ENCODE measurements around the gene RXFP1.

RXFP1 gene

DNA sequence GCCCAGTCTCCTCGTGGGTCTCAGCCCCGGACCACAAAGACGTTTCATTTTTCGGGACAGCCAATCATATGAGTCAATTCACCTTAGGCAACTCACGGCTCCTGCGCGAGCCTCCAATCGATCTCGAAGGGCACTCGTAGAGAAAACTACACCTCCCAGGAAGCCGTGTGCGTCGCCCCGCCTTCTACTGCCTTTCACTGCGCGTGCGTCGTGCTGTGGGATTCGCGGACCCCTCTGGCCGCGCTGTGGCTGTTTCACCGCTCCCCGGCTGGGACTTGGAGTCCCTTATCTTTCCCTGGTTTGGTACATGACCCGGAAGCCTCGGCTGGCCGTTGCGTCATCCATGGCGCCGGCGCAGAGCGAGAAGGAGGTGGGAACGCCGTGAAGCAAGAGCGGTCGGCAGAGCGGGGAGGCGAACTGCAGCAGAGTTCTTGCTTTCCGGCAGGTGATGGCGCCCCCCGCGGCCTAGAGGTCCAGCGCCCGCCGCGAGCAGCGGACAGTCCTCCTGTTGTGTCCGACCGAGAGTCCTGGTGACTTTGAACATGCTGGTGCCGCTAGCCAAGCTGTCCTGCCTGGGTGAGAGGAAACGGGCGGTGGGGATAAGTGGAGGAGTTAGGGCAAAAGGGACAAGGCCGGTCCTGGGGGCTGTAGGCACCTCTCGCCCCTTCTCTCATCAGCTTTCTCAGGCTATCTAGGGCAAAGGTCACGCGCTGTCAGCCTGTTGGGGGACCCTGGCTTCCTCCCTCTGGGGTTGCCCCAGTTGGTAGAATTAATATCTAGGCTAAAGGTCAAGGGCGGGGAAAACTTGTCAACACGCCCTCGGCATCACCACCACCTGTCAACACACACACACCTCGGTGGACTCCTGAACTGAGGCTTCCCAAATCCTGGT lies 150.5 kb downstream of the RXFP1 start, which contains the start of gene ETFDH:
Gene ETFDH, plus strand, starts transcription at position 382 of the 892 bp plus-strand sequence. Its CDS starts 161 bp downstream, at position 543.
- peak; percentile 100 for DNase-seq (ENCODE audit: low spot score)

DNA sequence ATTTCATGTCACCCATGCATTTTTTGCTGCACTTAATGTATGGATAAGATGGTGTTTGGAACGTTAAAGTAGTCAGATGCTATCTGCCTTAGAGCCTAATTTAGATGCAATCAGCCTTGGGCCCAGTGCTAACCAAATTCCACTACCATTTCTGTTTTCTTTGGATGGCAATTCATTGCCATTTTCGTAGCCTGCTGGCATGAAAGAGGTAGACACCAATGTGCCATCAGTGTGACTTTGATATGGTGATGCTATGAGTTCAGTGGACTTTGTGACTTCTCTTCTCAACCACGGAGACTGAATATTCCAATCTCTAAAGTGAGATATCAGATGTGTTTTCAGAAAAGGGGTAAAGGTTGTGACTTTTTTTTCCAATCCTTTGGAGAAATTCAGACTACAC lies 152.0 kb downstream of the RXFP1 start:
- no peak for DNase-seq (ENCODE audit: low spot score)

DNA sequence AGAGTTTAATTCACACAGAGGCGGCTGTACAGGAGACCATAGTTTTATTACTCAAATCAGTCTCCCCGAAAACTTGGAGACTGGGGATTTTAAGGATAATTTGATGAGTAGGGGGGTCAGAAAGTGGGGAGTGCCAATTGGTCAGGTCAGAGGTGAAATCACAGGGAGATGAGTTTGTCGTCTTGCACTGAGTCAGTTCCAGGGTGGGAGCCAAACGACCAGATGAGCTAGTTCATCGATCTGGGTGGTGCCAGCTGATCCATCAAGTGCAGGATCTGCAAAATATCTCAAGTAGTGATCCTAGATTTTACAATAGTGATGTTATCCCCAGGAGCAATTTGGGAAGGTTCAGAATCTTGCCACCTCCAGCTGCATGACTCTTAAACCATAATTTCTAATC lies 154.4 kb downstream of the RXFP1 start:
- DNase-seq (ENCODE audit: low spot score) = no peak

DNA sequence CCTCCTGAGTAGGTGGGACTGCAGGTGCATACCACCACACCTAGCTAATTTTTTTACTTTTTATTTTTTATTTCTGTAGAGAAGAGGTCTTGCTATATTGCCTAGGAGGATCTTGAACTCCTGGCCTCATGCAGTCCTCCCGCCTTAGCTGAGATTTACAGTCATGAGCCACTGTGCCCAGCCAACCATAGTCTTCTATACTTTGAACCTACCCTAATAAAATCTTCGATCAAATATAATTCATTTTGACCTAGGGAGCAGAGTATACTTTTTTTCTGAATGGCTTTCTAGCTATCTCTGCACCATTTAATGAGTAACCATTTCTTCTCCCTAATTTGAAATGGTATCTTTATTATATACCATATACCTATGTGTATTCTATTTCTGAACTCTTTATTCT lies 157.1 kb downstream of the RXFP1 start:
- no peak for DNase-seq (ENCODE audit: low spot score)

DNA sequence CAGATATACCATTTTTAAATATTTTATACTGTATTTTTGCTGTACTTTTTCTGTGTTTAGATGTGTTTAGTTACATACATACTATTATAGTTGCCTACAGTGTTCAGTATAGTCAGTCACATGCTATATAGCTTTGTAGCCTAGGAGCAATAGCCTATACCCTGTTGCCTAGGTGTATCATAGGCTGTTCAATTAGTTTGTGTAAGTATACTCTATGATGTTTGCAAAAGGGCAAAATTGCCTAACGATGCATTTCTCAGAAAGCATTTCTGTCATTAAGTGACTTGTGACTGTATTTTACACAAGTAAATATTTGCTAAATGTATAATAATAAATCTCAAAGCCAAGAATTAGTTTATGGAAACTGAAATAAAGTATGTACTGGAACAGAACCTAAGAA lies 159.9 kb downstream of the RXFP1 start:
- DNase-seq (ENCODE audit: low spot score) = no peak

DNA sequence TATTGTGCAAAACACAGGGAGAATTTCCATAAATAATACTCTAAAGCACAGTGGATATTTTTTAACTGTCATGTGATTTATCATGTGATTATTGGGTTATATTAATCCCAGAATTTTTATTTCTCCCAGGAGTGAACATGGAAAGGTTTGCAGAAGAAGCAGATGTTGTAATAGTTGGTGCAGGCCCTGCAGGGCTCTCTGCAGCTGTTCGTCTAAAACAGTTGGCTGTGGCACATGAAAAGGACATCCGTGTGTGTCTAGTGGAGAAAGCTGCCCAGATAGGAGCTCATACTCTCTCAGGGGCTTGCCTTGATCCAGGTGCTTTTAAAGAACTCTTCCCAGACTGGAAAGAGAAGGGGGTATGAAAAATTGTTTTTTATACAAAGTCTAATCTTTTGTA lies 160.4 kb downstream of the RXFP1 start:
- DNase-seq (ENCODE audit: low spot score) = no peak

DNA sequence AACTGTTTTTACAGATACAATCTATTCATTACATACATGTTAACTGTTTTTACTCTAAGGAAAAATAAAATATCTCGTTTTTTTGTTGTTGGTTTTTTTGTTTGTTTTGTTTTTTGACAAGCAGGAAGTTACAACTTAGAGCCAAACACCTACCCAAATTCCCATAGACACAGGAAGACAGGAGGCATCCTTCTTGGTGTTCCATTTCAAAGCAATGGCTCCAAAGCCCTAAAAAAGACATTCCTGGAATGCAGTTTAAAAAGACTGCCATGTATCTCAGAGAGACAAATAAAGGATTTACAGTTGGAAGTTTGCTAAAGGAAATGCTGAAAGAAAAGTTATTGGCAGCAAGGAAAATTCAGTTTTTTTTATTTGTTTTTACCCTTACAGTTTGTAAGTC lies 167.1 kb downstream of the RXFP1 start:
- DNase-seq (ENCODE audit: low spot score) = no peak
